SK-N-MC (cell line): ENCODE data around the gene CDKN2A.

ENCODE experiments used
- EZH2 ChIP-seq: fragments of 200-600 bp; sonication (generic); IDR thresholded peaks from one replicate; pipeline ENCODE4 v1.6.1; 2017; ENCODE audit warnings: antibody characterized with exemption
- POLR2AphosphoS5 ChIP-seq: IDR thresholded peaks from 2 replicates; pipeline ENCODE4 v1.6.1; 2012; ENCODE audit warnings: mild to moderate bottlenecking, low read depth, low read length, borderline replicate concordance

GRCh38 chr9:21995666-21996398, 1.6 kb upstream of the CDKN2A start:
- TF ChIP-seq POLR2AphosphoS5 = no peak
- TF ChIP-seq EZH2 = no peak
